H9 (cell line): Measurements from ENCODE around the gene CRP. TPM values are rescaled to one million over a fixed set of nuclear protein-coding genes. Genes with fewer than 3 reads are reported as not detected.

ENCODE experiments used
- DNase-seq: peaks from one replicate; pipeline ENCODE4 v3.0.0-alpha.2; 2017
- H2AFZ ChIP-seq: one replicate; pipeline ENCODE4 v1.6.1; 2013; ENCODE audit warnings: mild to moderate bottlenecking, low read length, control low read depth, moderate library complexity
- H2AK5ac ChIP-seq: 2 replicates; pipeline ENCODE4 v1.6.1; 2013; ENCODE audit warnings: low read length, control low read depth, mixed read lengths; ENCODE audit not compliant: insufficient read length
- H2BK120ac ChIP-seq: one replicate; pipeline ENCODE4 v1.6.1; 2013; ENCODE audit warnings: low read depth, mild to moderate bottlenecking, low read length, control low read depth, inconsistent platforms; ENCODE audit not compliant: poor library complexity, severe bottlenecking
- H2BK12ac ChIP-seq: 2 replicates; pipeline ENCODE4 v1.6.1; 2013; ENCODE audit warnings: low read length, control low read depth, mixed read lengths, low read depth; ENCODE audit not compliant: insufficient read length
- H2BK15ac ChIP-seq: 2 replicates; pipeline ENCODE4 v1.6.1; 2013; ENCODE audit warnings: low read depth, low read length, control low read depth
- H2BK20ac ChIP-seq: one replicate; pipeline ENCODE4 v1.6.1; 2013; ENCODE audit warnings: low read depth, mild to moderate bottlenecking, low read length, control low read depth, inconsistent platforms; ENCODE audit not compliant: poor library complexity, severe bottlenecking
- H2BK5ac ChIP-seq: 2 replicates; pipeline ENCODE4 v1.6.1; 2013; ENCODE audit warnings: low read length, control low read depth, mixed read lengths; ENCODE audit not compliant: insufficient read length
- H3K14ac ChIP-seq: 2 replicates; pipeline ENCODE4 v1.6.1; 2013; ENCODE audit warnings: low read length, control low read depth; ENCODE audit not compliant: insufficient read depth
- H3K18ac ChIP-seq: 2 replicates; pipeline ENCODE4 v1.6.1; 2013; ENCODE audit warnings: low read depth, mild to moderate bottlenecking, mixed read lengths, low read length, control low read depth; ENCODE audit not compliant: insufficient read length
- H3K23ac ChIP-seq: 2 replicates; pipeline ENCODE4 v1.6.1; 2013; ENCODE audit warnings: low read length, control low read depth, mixed read lengths, low read depth; ENCODE audit not compliant: insufficient read length
- H3K23me2 ChIP-seq: 2 replicates; pipeline ENCODE4 v1.6.1; 2013; ENCODE audit warnings: low read depth, mild to moderate bottlenecking, mixed read lengths, low read length, control low read depth; ENCODE audit not compliant: insufficient read length, poor library complexity, severe bottlenecking
- H3K27ac ChIP-seq: 2 replicates; pipeline ENCODE4 v1.5.1; 2013; ENCODE audit warnings: low read length, control low read depth, mixed read lengths, low read depth; ENCODE audit not compliant: insufficient read length
- H3K27me3 ChIP-seq: 2 replicates; pipeline ENCODE4 v1.6.1; 2013; ENCODE audit warnings: low read length, control low read depth, inconsistent platforms; ENCODE audit not compliant: insufficient read depth
- H3K4ac ChIP-seq: 2 replicates; pipeline ENCODE4 v1.6.1; 2013; ENCODE audit warnings: low read depth, mild to moderate bottlenecking, control low read depth, inconsistent platforms, low read length, moderate library complexity
- H3K4me1 ChIP-seq: 2 replicates; pipeline ENCODE4 v1.6.1; 2013; ENCODE audit warnings: low read length, control low read depth, inconsistent platforms; ENCODE audit not compliant: insufficient read depth
- H3K4me2 ChIP-seq: 2 replicates; pipeline ENCODE4 v1.6.1; 2013; ENCODE audit warnings: low read length, control low read depth, mixed read lengths; ENCODE audit not compliant: insufficient read length, insufficient read depth
- H3K56ac ChIP-seq: 2 replicates; pipeline ENCODE4 v1.6.1; 2013; ENCODE audit warnings: low read depth, mild to moderate bottlenecking, mixed read lengths, low read length, control low read depth; ENCODE audit not compliant: insufficient read length
- H3K79me1 ChIP-seq: 2 replicates; pipeline ENCODE4 v1.6.1; 2013; ENCODE audit warnings: low read depth, mild to moderate bottlenecking, moderate library complexity, low read length, control low read depth, inconsistent platforms; ENCODE audit not compliant: insufficient read depth, poor library complexity, severe bottlenecking
- H3K79me2 ChIP-seq: 2 replicates; pipeline ENCODE4 v1.6.1; 2013; ENCODE audit warnings: low read length, control low read depth, inconsistent platforms; ENCODE audit not compliant: insufficient read depth
- H3K9ac ChIP-seq: 2 replicates; pipeline ENCODE4 v1.6.1; 2013; ENCODE audit warnings: low read length, control low read depth, mixed read lengths; ENCODE audit not compliant: insufficient read length; ENCODE audit errors: extremely low read depth
- H3K9me3 ChIP-seq: one replicate; pipeline ENCODE4 v1.6.1; 2013; ENCODE audit warnings: low read depth, low read length, inconsistent platforms; ENCODE audit not compliant: control insufficient read depth
- H3T11ph ChIP-seq: one replicate; pipeline ENCODE4 v1.6.1; 2013; ENCODE audit warnings: mild to moderate bottlenecking, low read length, control low read depth, inconsistent platforms
- H4K20me1 ChIP-seq: one replicate; pipeline ENCODE4 v1.6.1; 2013; ENCODE audit not compliant: control insufficient read depth, insufficient read length, insufficient read depth
- H4K5ac ChIP-seq: 2 replicates; pipeline ENCODE4 v1.6.1; 2013; ENCODE audit warnings: low read depth, mild to moderate bottlenecking, mixed read lengths, low read length, control low read depth; ENCODE audit not compliant: insufficient read length
- H4K8ac ChIP-seq: replicated peaks from 2 replicates; pipeline ENCODE4 v1.6.1; 2013; ENCODE audit warnings: low read length, control low read depth, mixed read lengths, low read depth; ENCODE audit not compliant: insufficient read length
- H4K91ac ChIP-seq: 2 replicates; pipeline ENCODE4 v1.6.1; 2013; ENCODE audit warnings: low read depth, mild to moderate bottlenecking, moderate library complexity, mixed read lengths, low read length, control low read depth; ENCODE audit not compliant: insufficient read length
- H3K27ac Mint-ChIP-seq, 3 experiments: 2 replicates in 2 of 3; 3 replicates in 1 of 3; pipeline ENCODE4 v1.8.0; 2020 to 2021; ENCODE audit warnings: mixed read lengths in 3 of 3, mild to moderate bottlenecking in 1 of 3, moderate library complexity in 1 of 3
- H3K27me3 Mint-ChIP-seq: 2 replicates; pipeline ENCODE4 v1.8.0; 2021; ENCODE audit warnings: low read depth, mild to moderate bottlenecking, moderate library complexity, mixed read lengths
- H3K36me3 Mint-ChIP-seq, 3 experiments: 2 replicates in 2 of 3; 3 replicates in 1 of 3; pipeline ENCODE4 v1.8.0; 2020 to 2021; ENCODE audit warnings: low read depth in 3 of 3, mixed read lengths in 3 of 3; ENCODE audit not compliant: insufficient read depth in 1 of 3
- H3K4me1 Mint-ChIP-seq, 2 experiments: 2 replicates each; pipeline ENCODE4 v1.8.0; 2020; ENCODE audit warnings: mixed read lengths in 2 of 2
- H3K4me3 Mint-ChIP-seq, 2 experiments: 2 replicates in 1 of 2; 3 replicates in 1 of 2; pipeline ENCODE4 v1.8.0; 2020 to 2021; ENCODE audit warnings: mild to moderate bottlenecking in 2 of 2, mixed read lengths in 2 of 2, moderate library complexity in 1 of 2
- H3K9me3 Mint-ChIP-seq, 2 experiments: 2 replicates in 1 of 2; 3 replicates in 1 of 2; pipeline ENCODE4 v1.8.0; 2020; ENCODE audit warnings: mild to moderate bottlenecking in 2 of 2, mixed read lengths in 2 of 2, moderate library complexity in 1 of 2
- WGBS: extraction: QIAGEN DNeasy Blood & Tissue Kit; methylation state at CpG from one replicate; pipeline ENCODE4 v1.1.7; 2013; ENCODE audit warnings: missing lambda C conversion rate, low lambda C conversion rate, mixed read lengths; ENCODE audit not compliant: insufficient read length; ENCODE audit errors: extremely low coverage; 5-methylcytosine and 5-hydroxymethylcytosine counted together
- total RNA-seq: library from RNA; stranded (reverse); gene quantifications from 2 replicates; pipeline ENCODE4 v1.2.1, GENCODE V29; 2021
- TF ChIP-seq, protein P1 (sequence below): fragments of 200-600 bp; sonication (generic); conservative IDR thresholded peaks from 3 replicates; pipeline ENCODE4 v1.8.0; 2021; ENCODE audit warnings: antibody characterized with exemption, mild to moderate bottlenecking

The CRP gene
- total RNA-seq, 1 experiment from 2014 or later: not detected

DNA sequence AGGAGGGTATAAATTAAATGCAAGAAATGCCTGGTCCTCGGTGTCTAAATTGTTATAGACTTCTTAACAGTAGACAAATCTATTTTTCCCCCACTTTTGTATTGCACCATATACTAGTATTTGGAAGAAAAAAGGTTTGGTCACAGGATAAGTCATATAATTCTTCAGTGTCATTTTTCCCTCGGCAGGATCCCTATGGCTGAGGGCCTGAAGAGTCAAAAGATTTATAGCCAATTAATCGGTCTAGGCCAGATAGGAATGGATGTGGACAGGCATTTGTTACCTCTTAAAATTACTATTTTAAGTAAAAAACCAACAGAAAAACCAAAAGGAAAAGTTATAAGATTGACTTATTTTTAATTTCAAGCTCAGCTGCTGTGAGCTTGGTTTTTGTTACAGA, 45.6 kb downstream of the CRP start:
- Histone ChIP-seq H3K27ac (no peak overlapping the region), H4K91ac (no peak overlapping the region), H3K79me1 (no peaks in the 10 kb centered on the region), H3T11ph (no peak overlapping the region), H3K14ac (no peak overlapping the region), H2AK5ac (no peak overlapping the region), H3K23ac (no peak overlapping the region), H4K20me1 (no peaks in the 10 kb centered on the region), H3K4ac (no peak overlapping the region), H3K4me1 (no peaks in the 10 kb centered on the region), H4K8ac (no peak overlapping the region), H2BK15ac (no peak overlapping the region), H3K18ac (no peak overlapping the region), H2BK5ac (no peak overlapping the region), H3K4me2 (no peak overlapping the region), H3K79me2 (no peaks in the 10 kb centered on the region), H3K9ac (no peak overlapping the region), H2BK120ac (no peak overlapping the region), H3K9me3 (no peaks in the 10 kb centered on the region), H3K23me2 (no peaks in the 10 kb centered on the region), H2BK12ac (no peak overlapping the region), H3K56ac (no peak overlapping the region), H2AFZ (no peak overlapping the region), H3K27me3 (no peaks in the 10 kb centered on the region), H4K5ac (no peak overlapping the region), H2BK20ac (no peak overlapping the region)
- H3K36me3 Mint-ChIP-seq: peaks cover 0 to 10% (median 1%) of the 10 kb centered on the region in 3 experiments; a peak in 2 of 7 replicates
- H3K27me3 Mint-ChIP-seq: no peaks in the 10 kb centered on the region; the same call in 1 of the 2 replicates
- no CpG with 5 or more reads among the region's 3 CpGs for WGBS
- H3K4me3 Mint-ChIP-seq: no peak overlapping the region
- H3K9me3 Mint-ChIP-seq: peaks cover 0 to 12% of the 10 kb centered on the region in 2 experiments; a peak in 2 of 5 replicates
- TF ChIP-seq, protein P1, sequence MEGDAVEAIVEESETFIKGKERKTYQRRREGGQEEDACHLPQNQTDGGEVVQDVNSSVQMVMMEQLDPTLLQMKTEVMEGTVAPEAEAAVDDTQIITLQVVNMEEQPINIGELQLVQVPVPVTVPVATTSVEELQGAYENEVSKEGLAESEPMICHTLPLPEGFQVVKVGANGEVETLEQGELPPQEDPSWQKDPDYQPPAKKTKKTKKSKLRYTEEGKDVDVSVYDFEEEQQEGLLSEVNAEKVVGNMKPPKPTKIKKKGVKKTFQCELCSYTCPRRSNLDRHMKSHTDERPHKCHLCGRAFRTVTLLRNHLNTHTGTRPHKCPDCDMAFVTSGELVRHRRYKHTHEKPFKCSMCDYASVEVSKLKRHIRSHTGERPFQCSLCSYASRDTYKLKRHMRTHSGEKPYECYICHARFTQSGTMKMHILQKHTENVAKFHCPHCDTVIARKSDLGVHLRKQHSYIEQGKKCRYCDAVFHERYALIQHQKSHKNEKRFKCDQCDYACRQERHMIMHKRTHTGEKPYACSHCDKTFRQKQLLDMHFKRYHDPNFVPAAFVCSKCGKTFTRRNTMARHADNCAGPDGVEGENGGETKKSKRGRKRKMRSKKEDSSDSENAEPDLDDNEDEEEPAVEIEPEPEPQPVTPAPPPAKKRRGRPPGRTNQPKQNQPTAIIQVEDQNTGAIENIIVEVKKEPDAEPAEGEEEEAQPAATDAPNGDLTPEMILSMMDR: no peak
- peaks cover 0 to 8% of the 10 kb centered on the region in 2 experiments; a peak in 1 of 4 replicates for H3K4me1 Mint-ChIP-seq
- no peak overlapping the region for H3K27ac Mint-ChIP-seq
- no peak for DNase-seq
